Upper lobe of right lung (tissue), 1 donor: Measurements from ENCODE around the gene GPR55. TPM values are rescaled to one million over a fixed set of nuclear protein-coding genes. Genes with fewer than 3 reads are reported as not detected.
A peak's percentile ranks its signal among the peaks of the same experiment; 100 is the strongest.

Source experiments
- ATAC-seq: fragments of 200-7000 bp; cut with Tn5 transposase; one replicate; pipeline ENCODE4 v1.9.1; 2020; ENCODE audit warnings: mild to moderate bottlenecking, moderate library complexity
- DNase-seq: peaks from one replicate; pipeline ENCODE4 v3.0.0-alpha.2; 2020
- H3K27ac ChIP-seq: fragments of 200-600 bp; one replicate; pipeline ENCODE4 v1.8.0; 2022
- H3K27me3 ChIP-seq: fragments of 200-600 bp; one replicate; pipeline ENCODE4 v1.8.0; 2022; ENCODE audit warnings: mild to moderate bottlenecking
- H3K36me3 ChIP-seq: fragments of 200-600 bp; one replicate; pipeline ENCODE4 v1.8.0; 2022
- H3K4me1 ChIP-seq: fragments of 200-600 bp; one replicate; pipeline ENCODE4 v1.8.0; 2022
- H3K4me3 ChIP-seq: fragments of 200-600 bp; one replicate; pipeline ENCODE4 v1.8.0; 2022; ENCODE audit warnings: mild to moderate bottlenecking
- H3K9me3 ChIP-seq: fragments of 200-600 bp; one replicate; pipeline ENCODE4 v1.8.0; 2022
- intact Hi-C: fragments of 100-400 bp; cut with DNase I; formaldehyde crosslinking; loops from one replicate; pipeline ENCODE4 v1.11.0; 2022
- total RNA-seq: library from RNA; stranded (reverse); fragmentation: NEBNext Ultra II Directional; extraction: Animal tissue kit (Norgen Biotek cat#: 25700); gene quantifications from one replicate; pipeline ENCODE4 v1.2.1, GENCODE V29; 2021
- TF ChIP-seq, protein P1 (sequence below): fragments of 200-600 bp; IDR thresholded peaks from one replicate; pipeline ENCODE4 v1.8.0; 2022; ENCODE audit warnings: antibody characterized with exemption
- donor health status: DM: no; HTN: yes; CAD: no; lungs with severe emphysema.

GPR55 gene
- total RNA-seq, 1 donor from 2014 or later: 1.2 TPM

DNA sequence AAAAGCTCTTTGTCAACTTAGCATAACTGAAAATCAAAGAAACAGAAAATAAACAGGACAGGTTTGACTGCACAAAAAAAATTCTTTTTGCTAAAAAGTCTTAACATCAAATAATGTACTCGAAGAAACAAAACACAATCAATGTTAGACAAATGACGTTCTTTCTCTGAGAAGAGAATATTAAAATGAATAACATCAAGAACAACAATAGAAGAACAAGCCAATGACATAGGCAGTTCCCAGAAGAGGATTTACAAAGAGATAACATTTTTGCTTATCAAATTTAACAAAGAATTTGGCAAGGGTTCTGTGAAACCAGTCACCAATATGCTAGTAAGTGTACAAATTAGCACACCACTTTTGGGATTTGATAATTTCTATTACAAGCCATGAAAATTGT, 5.8 kb downstream of the GPR55 start:
- TF ChIP-seq, protein P1, sequence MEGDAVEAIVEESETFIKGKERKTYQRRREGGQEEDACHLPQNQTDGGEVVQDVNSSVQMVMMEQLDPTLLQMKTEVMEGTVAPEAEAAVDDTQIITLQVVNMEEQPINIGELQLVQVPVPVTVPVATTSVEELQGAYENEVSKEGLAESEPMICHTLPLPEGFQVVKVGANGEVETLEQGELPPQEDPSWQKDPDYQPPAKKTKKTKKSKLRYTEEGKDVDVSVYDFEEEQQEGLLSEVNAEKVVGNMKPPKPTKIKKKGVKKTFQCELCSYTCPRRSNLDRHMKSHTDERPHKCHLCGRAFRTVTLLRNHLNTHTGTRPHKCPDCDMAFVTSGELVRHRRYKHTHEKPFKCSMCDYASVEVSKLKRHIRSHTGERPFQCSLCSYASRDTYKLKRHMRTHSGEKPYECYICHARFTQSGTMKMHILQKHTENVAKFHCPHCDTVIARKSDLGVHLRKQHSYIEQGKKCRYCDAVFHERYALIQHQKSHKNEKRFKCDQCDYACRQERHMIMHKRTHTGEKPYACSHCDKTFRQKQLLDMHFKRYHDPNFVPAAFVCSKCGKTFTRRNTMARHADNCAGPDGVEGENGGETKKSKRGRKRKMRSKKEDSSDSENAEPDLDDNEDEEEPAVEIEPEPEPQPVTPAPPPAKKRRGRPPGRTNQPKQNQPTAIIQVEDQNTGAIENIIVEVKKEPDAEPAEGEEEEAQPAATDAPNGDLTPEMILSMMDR: no peak
- Histone ChIP-seq H3K27me3 (no peaks in the 10 kb centered on the region), H3K36me3 (no peaks in the 10 kb centered on the region), H3K27ac (no peak overlapping the region), H3K4me1 (no peaks in the 10 kb centered on the region), H3K4me3 (no peak overlapping the region), H3K9me3 (no peaks in the 10 kb centered on the region)
- DNase-seq (no peak), ATAC-seq (no peak)
- intact Hi-C loops: no loop called here

DNA sequence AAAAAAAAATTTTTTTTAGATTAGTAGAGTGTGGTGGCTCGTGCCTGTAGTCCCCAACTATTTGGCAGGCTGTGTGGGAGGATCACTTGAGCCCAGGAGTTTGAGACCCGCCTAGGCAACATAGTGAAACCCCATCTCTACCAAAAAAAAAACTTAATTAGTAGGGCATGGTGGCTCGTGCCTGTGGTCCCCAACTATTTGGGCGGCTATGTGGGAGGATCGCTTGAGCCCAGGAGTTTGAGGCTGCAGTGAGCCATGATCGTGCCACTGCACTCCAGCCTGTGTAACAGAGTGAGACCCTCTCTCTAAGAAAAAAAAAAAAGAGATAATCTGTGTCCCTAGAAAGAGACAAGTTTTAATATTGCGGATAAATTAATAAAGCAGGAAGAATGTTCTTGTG, 8.8 kb downstream of the GPR55 start:
- ATAC-seq (no peak), DNase-seq (no peak)
- Histone ChIP-seq H3K27me3 (no peaks in the 10 kb centered on the region), H3K27ac (no peak overlapping the region), H3K4me3 (no peak overlapping the region), H3K4me1 (no peaks in the 10 kb centered on the region), H3K36me3 (no peaks in the 10 kb centered on the region), H3K9me3 (no peaks in the 10 kb centered on the region)
- intact Hi-C loops: no loop called here
- TF ChIP-seq, protein P1: no peak

DNA sequence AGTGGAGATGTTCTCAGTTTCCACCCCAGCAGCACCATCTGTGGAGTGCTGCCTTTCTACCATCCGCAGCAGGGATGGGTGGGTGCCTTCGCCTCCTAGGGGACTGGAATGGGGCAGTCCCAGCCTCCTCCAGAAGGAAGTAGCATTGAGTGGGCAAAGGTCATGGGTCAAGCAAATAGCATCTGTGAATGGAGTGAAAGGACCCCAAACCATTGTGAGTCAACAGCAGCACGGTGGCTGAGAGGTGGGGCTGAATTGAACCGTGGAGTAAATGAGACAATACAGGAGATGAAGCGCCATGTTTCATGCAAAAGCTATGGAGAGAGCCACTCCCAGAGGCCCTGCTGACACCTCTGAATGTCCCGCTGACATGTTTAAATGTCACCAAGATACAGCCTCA, 9.7 kb downstream of the GPR55 start:
- no peaks in the 10 kb centered on the region for H3K4me1 ChIP-seq
- no peaks in the 10 kb centered on the region for H3K27me3 ChIP-seq
- DNase-seq (peak; percentile 29), ATAC-seq (no peak)
- H3K9me3 ChIP-seq: no peaks in the 10 kb centered on the region
- H3K27ac ChIP-seq: no peak overlapping the region
- no peaks in the 10 kb centered on the region for H3K36me3 ChIP-seq
- no peak overlapping the region for H3K4me3 ChIP-seq
- TF ChIP-seq, protein P1: no peak
- intact Hi-C loops: no loop called here

DNA sequence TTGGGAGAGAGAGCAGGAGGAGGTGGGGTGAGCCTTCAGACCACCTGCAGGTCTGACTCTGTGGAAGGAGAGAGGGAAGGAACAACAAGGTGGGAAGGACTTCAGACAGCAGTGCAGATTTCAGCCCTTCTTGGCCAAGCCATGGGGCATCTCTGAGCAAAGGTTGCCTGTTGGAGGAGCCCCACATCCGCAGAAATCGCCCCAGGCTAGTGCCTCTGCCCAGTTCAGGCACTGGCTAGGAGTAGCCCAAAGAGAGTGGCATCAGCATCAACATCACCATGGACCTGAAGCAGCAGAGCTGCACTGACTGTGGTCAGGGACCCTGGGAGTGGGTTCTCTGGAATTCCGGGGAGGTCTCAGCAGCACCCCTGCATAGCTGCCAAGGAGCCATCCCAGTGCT, 10.2 kb downstream of the GPR55 start:
- Histone ChIP-seq H3K36me3 (no peaks in the 10 kb centered on the region), H3K4me3 (no peak overlapping the region), H3K27me3 (no peaks in the 10 kb centered on the region), H3K4me1 (no peaks in the 10 kb centered on the region), H3K27ac (no peak overlapping the region), H3K9me3 (no peaks in the 10 kb centered on the region)
- DNase-seq (peak; percentile 33), ATAC-seq (no peak)
- intact Hi-C loops: no loop called here
- TF ChIP-seq, protein P1: no peak

DNA sequence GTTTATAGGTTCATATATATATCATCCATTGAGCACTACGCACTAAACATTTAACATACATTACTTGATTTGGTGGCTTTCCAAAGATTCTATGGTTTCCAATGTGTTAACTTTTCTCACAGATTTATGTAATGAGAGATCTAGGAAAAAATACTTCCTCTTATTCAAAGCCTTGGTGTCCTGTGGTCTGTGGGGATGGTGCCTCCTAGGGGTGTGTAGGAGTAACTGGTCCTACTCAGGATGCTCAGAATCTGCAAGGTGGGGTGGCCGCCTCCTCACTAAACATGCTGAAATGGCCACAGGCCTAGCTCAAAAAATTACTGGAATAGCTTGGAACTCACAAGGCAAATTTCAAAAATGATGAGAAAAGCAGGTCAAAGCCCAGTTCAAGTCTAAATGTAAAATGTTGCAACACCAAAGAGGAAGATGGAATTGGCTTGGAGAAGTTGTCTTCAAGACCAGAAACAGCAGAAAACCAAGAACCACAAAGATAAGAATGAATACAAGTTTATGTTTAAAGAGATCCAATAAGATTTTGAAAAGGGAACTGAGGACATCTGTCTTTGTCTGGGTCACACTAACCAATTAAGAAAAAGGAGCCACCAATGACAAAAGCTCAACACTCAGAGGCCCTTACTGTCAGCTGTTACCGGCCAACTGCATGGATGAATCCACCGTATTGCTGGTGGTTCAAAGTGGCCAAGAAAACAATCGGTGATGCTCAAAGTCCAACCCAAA, 11.5 kb downstream of the GPR55 start:
- Histone ChIP-seq H3K27me3 (no peaks in the 10 kb centered on the region), H3K4me3 (no peak overlapping the region), H3K27ac (no peak overlapping the region), H3K9me3 (no peaks in the 10 kb centered on the region), H3K4me1 (no peaks in the 10 kb centered on the region), H3K36me3 (no peaks in the 10 kb centered on the region)
- DNase-seq (peak; percentile 38), ATAC-seq (peak; percentile 70)
- TF ChIP-seq, protein P1: peak; percentile 27
- intact Hi-C loops: no loop called here

DNA sequence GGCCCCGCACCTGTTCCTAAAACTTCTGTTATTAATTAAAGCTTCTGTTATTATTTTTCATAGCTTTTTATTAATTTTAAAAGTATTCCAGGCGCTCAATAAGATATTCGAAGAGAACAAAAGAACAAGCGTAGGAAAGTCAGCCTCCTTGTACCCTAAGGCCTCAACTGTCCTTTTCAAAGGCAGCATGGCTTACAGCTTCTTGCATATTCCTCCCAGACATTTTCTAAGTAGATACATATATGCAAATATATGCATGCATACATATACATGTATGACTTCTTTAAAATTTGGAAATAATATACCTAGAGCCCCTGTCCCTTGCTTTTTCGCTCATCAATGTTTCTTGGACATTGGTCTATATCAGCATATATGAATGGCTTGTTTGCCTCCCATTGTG, 12.3 kb downstream of the GPR55 start:
- no peak overlapping the region for H3K4me3 ChIP-seq
- no peak for DNase-seq
- H3K9me3 ChIP-seq: no peaks in the 10 kb centered on the region
- intact Hi-C loops: no loop called here
- H3K27ac ChIP-seq: no peak overlapping the region
- H3K4me1 ChIP-seq: no peaks in the 10 kb centered on the region
- TF ChIP-seq, protein P1: no peak
- no peaks in the 10 kb centered on the region for H3K36me3 ChIP-seq
- H3K27me3 ChIP-seq: no peaks in the 10 kb centered on the region
- ATAC-seq: no peak
